Fibroblast of skin of scalp (primary cell): ENCODE results near the gene RAP1GAP.
"Not testable (repeated sequence)": the region's sequence is repeated elsewhere in the genome, so short reads cannot be mapped to it uniquely, and the experiment has no call there.

Experiments
- DNase-seq: peaks from one replicate; pipeline ENCODE4 v3.0.0-alpha.2; 2013

RAP1GAP gene

DNA sequence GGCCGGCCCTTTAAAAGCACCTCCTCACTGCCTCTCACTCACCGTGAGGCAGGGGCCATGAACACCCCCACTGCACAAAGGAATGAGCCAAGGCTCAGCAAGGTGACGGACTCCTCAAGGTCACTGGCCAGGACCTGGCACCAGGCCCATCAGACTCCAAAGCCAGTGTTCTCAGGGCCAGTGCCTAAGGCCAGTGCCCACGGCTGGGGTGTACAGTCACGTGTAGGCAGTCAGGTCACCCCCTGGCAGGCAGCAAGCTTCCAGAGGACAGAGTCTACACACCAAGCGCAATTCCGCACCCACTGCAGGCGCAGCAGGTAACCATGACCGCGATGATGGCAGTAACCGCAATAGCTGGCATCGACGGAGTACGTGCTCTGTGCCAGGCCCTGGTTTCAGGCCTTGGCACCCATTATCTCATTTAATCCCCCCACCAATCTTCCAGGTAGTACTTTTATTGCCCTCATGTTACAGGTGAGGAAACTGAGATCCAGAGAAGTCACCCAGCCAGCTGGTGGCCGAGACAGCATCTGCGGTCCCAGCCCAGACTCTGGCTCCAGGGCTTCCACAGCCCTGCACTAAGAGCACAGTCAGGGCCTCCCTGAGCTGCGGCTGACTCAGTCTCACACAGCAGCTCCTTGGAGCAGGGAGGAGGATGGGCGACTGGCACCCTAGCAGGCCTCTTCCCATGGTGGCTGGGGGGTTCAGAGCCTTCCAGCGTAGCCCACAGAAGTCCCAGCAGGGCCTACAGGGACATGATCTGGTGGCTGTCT, 27.0 kb downstream of the RAP1GAP start:
- DNase-seq: no peak

DNA sequence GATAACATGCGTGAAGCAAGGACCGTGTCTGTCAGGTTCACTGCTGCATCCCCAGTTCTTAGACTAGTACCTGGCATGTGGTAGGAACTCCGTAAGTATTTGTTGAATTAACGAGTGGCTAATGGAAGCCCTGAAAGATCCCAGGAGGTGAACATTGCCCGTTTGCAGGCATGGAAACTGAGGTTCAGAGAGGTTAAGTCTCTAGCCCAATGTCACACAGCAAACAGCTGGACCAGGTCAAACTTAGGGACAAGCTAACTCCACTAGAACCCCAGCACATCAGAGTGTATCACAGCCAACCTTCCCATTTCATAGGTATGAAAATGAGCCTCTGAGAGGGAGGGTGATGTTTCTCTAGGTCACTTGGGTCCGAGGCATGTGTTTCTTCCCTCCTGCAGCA, 27.6 kb downstream of the RAP1GAP start:
- DNase-seq: no peak

DNA sequence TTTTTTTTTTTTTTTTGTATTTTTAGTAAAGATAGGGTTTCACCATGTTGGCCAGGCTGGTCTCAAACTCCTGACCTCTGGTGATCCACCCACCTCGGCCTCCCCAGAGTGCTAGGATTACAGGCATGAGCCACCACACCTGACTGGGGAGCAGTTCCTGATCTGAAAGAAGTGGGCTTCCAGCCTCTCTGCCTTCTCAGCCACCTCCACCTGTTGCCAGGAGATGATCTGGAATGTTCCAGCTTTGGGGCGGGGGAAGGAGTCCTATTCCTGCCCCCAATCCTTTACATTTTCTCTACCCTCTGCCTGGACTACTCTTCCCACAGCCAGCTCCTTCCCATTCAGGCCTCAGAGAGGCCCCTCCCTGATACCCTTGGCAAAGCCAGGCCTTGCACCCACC, 28.1 kb downstream of the RAP1GAP start:
- no peak for DNase-seq

DNA sequence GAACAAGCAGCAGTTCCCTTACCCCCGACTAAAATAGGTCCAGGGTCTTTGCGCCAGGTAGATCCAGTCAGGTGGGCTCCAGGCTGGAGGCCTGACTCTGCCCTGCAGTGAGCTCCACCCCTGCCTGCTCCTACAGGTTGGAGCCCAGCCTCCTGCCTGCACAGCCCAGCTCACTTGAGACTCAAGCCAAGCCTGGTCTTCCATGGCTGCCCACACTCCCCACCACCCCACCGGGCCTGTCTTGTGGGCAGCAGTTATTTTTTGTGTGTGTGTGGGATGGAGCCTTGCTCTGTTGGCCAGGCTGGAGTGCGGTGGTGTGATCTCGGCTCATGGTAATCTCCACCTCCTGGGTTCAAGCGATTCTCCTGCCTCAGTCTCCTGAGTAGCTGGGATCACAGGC, 28.5 kb downstream of the RAP1GAP start:
- no peak for DNase-seq

- no peak for DNase-seq
Observed at GRCh38 chr1:21639594-21640041, 29.5 kb downstream of the RAP1GAP start.

GRCh38 chr1:21638531-21639341, 30.4 kb downstream of the RAP1GAP start:
- DNase-seq: peak; percentile 7

DNA sequence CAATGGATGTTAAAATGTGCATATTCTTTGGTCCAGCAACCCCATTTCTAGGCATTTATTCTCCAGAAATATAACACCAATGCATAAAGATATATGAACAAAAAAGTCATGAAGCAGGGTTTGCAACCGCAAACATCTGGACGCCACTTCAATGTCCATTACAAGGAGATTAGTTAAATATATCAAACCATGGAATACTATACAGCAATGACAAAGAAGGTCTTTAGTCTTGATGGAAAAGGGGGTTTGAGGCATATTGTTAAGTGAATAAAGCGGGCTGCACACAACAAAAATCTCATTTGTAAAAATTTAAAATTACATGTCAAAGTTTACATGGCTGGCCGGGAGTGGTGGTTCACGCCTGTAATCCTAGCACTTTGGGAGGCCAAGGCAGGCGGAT, 31.6 kb downstream of the RAP1GAP start:
- no peak for DNase-seq

DNA sequence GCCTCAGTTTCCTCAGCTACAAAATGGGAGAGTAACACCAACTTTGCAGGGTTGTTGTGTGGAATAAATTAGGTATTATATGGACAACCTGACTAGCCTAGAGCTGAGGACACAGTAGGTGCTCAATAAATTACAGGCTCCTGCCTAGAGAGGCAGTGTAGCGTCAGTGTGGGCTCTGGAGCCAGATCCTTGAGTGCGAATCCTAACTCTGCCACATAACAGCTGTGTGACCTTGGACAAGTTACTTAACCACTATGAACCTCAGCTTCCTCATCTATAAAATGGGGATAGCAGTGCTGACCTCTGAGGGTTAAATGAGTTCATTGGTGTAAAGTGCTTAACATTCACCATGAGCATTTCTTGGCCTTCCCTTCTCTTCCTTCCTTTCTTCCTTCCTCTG, 33.1 kb downstream of the RAP1GAP start:
- DNase-seq: no peak

DNA sequence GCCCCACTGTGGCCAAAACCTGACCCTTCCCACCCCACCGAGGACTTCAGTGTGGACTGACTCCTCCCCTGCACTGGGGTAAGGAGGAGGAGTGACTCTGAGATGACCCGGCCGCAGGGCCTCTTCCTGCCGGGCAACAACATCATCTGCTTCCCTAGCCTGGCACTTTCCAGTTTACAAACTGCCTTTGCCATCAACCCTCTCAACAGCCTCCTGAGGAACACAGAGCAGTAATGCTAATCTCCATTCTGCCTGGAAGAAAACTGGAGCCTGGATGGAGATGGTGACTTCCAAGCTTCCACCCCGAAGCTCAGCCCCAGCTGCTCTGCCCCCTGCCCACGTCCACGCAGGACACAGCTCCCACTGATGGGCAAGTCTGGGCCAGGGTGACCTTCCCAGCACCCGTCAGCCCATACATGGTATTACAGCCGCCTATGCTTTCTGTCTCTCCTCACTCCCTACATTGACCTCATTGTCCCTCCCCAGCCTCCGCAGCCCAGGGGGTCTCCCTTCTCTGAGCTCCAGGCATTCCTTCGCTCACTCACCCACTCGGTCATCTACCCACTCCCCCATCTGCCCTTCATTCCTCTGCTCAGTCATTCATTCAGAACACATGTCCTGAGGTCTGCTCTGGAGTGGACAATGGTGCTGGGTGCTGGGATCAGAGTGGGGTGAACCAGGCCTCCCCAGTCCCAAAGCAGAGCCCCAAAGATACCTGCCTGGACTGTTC, 34.2 kb downstream of the RAP1GAP start:
- no peak for DNase-seq

GRCh38 chr1:21633992-21634805, 35.0 kb downstream of the RAP1GAP start:
- no peak for DNase-seq

- no peak for DNase-seq
Observed at GRCh38 chr1:21633141-21633755, 35.9 kb downstream of the RAP1GAP start.

DNA sequence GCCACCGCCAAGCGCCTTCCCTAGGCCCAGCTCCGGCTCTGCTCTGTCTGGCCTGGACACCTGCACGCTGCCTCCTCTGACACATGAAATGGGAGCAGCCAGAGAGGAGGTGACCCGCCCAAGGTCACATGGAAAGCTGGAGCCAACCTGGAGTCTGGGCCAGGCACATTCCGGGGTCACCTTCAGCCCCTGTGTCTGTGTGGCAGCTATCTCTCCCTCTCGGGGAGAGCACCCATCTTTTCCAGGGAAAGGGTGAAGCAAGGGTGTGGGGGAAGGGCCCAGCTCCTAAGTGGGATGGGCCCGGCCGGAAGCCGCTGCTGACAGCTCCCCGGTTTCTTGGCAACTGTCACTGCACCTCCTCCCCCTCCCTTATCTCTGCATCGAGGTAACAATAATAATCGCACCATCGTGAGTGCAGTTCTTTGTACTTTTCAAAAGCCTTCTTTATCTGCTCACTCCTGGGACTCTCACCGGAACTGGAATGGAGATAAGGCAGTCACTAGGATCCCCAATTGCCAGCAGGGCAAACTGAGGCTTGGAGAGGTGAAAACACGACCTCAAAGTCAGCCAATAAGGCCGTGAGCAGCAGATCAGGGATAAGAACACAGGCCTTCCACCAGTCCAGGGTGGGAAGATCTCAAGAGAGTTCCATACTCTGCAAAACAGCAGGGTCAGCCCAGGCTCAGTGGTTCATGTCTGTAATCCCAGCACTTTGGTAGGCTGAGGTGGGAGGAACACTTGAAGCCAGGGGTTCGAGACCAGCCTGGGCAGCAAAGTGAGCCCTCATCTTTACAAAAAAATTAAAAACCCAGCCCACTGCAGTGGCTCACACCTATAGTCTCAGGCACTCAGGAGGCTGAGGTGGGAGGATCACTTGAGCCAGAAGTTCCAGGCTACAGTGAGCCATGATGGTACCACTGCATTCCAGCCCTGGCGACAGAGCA, 36.9 kb downstream of the RAP1GAP start:
- no peak for DNase-seq

- not testable (repeated sequence) for DNase-seq
Observed at GRCh38 chr1:21631590-21631943, 37.6 kb downstream of the RAP1GAP start.

DNA sequence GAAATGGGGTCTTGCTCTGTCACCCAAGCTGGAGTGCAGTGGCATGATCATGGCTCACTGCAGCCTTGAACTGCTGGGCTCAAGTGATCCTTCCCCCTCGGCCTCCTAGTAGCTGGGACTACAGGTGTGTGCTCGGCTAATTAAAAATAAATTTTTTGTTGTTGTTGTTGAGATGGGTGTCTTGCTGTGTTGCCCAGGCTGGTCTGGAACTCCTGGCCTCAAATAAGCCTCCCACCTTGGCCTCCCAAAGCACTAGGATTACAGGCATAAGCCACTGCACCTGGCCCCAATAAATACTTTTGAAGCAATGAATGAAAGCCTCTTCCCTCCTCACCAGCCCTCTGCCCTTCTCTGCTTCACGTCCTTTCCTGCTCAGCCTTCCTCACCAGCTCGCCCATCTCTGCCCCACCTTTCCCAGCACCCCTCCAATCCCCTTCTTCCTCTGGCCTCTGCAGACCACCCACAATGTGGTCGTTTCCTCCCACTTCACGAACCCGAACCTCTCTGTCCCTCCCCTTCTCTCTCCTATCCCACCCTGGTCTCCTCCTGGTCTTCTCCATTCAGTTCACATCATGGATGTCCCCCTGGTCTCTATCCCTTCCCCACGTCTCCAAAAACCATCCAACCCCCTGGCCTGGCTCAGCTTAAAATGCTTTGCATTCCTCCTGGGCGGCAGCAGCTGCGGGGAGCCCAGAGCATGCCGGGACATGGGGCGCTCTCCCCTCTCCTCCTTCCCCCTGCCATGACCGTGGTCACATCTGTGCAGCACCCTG, 38.4 kb downstream of the RAP1GAP start:
- DNase-seq: peak; percentile 37

DNA sequence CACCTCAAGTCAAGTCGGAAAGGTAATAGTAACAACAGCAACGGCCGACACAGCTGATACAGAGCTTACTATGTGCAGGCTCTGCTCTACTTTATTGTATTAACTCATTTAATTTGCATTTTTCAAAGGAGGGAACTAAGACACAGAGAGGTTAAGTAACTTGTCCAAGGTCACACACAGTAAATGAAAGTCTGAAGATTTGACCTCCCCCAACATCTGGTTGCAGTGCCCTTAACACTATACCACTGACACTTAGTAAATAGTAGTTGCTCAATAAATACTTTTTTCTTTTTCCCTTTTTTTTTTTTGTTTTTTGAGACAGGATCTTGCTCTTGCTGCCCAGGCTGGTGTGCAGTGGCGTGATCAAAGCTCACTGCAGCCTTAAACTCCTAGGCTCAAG, 39.2 kb downstream of the RAP1GAP start:
- DNase-seq: no peak

GRCh38 chr1:21628798-21629393, 40.3 kb downstream of the RAP1GAP start:
- DNase-seq: no peak

- no peak for DNase-seq
Observed at GRCh38 chr1:21626921-21627339, 42.2 kb downstream of the RAP1GAP start.

DNA sequence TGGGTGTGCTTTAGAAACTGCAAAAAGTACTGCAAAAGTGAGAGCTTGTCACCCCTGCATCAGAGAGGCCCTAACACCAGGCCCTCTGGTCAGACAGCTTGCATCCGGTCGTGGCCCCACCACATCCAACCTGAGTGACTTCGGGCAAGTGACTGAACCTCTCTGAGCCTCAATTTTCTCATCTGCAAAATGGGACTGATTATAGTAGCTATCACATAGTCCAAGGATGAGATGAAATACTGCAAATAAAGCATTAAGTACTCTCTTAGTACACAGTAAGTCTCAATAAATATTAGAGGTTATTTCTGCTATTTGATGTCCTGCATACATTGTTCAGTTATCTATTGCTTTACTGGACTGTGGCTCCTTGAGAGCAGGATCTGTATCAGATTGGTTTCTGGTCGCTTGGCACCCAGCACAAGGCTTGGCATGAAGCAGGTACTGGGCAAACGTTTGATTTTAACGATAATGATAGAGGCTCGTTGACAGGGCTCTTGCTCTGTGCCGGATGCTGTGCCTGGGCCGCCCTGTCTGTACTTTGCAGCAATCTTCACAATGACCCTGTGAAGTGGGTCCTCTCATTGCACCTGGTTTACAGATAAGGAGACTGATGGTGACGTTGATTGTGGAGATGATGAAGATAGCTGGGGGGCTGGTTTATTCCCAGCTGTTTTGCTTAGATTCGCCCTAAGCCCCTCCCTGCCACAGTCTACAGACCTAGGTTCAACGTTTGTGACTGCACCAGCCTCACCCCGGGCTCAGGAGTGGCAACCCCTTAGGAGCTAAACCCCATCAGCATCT, 43.6 kb downstream of the RAP1GAP start:
- no peak for DNase-seq
